Kidney glomerular epithelial cell (primary cell): ENCODE measurements around the gene PROZ.

Experiments used
- DNase-seq: peaks from one replicate; lab custom pipeline; 2025; lab: John Stamatoyannopoulos, UW

The PROZ gene

GRCh38 chr13:113140677-113141600, 17.5 kb upstream of the PROZ start:
- DNase-seq = no peak

- no peak for DNase-seq
Observed at GRCh38 chr13:113141601-113141970, 16.9 kb upstream of the PROZ start.

GRCh38 chr13:113142876-113143275, 15.6 kb upstream of the PROZ start:
- no peak for DNase-seq

- no peak for DNase-seq
Observed at GRCh38 chr13:113143466-113144254, 14.8 kb upstream of the PROZ start.

GRCh38 chr13:113144255-113144629, 14.2 kb upstream of the PROZ start:
- no peak for DNase-seq

GRCh38 chr13:113145496-113145895, 13.0 kb upstream of the PROZ start:
- DNase-seq = no peak

- no peak for DNase-seq
Observed at GRCh38 chr13:113145911-113146598, 12.4 kb upstream of the PROZ start.

- no peak for DNase-seq
Observed at GRCh38 chr13:113146750-113147149, 11.7 kb upstream of the PROZ start.

GRCh38 chr13:113147206-113147605, 11.2 kb upstream of the PROZ start:
- no peak for DNase-seq

- no peak for DNase-seq
Observed at GRCh38 chr13:113148407-113148806, 10.0 kb upstream of the PROZ start.

GRCh38 chr13:113148940-113149503, 9.4 kb upstream of the PROZ start:
- no peak for DNase-seq

- DNase-seq = no peak
Observed at GRCh38 chr13:113149711-113150549, 8.5 kb upstream of the PROZ start.

GRCh38 chr13:113150550-113151365, 7.7 kb upstream of the PROZ start:
- DNase-seq = no peak

- no peak for DNase-seq
Observed at GRCh38 chr13:113151745-113152690, 6.4 kb upstream of the PROZ start.

GRCh38 chr13:113152691-113152983, 5.8 kb upstream of the PROZ start:
- no peak for DNase-seq

- no peak for DNase-seq
Observed at GRCh38 chr13:113152984-113153809, 5.3 kb upstream of the PROZ start.

- DNase-seq = peak; percentile 17
Observed at GRCh38 chr13:113153810-113154748, 4.4 kb upstream of the PROZ start.
